ENCODE results near the gene KHSRP.

KHSRP gene

DNA sequence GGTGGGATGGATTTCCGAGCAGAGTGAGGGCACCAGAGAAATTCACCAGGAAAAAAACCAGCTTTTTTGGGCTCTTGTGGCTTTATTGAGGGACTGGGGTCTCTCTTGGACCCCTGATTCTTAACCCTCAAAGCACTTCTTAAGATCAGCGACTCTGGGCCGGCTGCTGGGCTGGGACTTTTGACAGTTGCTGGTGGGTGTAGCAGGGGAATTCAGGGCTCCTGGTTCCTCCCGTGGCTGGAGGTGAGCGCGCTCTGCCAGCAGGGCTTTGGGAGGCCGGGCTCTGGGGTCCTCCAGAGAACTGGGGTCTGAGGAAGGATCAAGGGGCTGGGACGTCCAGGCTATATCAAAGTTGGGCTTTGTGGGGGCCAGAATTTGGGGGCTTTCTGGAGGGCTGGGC, 42.8 kb upstream of the KHSRP start:
- DNase-seq (ENCODE audit: low read depth): no peak
- TF ChIP-seq POLR2A (IDR thresholded peaks at IDR 0.05; ENCODE audit: extremely low read depth, insufficient read length) (no peak), MYC (IDR thresholded peaks at IDR 0.05; ENCODE audit: low read depth, low read length) (no peak)
- TF ChIP-seq, protein P1, sequence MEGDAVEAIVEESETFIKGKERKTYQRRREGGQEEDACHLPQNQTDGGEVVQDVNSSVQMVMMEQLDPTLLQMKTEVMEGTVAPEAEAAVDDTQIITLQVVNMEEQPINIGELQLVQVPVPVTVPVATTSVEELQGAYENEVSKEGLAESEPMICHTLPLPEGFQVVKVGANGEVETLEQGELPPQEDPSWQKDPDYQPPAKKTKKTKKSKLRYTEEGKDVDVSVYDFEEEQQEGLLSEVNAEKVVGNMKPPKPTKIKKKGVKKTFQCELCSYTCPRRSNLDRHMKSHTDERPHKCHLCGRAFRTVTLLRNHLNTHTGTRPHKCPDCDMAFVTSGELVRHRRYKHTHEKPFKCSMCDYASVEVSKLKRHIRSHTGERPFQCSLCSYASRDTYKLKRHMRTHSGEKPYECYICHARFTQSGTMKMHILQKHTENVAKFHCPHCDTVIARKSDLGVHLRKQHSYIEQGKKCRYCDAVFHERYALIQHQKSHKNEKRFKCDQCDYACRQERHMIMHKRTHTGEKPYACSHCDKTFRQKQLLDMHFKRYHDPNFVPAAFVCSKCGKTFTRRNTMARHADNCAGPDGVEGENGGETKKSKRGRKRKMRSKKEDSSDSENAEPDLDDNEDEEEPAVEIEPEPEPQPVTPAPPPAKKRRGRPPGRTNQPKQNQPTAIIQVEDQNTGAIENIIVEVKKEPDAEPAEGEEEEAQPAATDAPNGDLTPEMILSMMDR (IDR thresholded peaks at IDR 0.05; ENCODE audit: low read depth, low read length): no peak
- TF ChIP-seq, protein P2, sequence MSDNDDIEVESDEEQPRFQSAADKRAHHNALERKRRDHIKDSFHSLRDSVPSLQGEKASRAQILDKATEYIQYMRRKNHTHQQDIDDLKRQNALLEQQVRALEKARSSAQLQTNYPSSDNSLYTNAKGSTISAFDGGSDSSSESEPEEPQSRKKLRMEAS (IDR thresholded peaks at IDR 0.05; ENCODE audit: low read depth, low read length): no peak
- H3K4me3 ChIP-seq (ENCODE audit: low read depth, low read length): no peak overlapping the region

DNA sequence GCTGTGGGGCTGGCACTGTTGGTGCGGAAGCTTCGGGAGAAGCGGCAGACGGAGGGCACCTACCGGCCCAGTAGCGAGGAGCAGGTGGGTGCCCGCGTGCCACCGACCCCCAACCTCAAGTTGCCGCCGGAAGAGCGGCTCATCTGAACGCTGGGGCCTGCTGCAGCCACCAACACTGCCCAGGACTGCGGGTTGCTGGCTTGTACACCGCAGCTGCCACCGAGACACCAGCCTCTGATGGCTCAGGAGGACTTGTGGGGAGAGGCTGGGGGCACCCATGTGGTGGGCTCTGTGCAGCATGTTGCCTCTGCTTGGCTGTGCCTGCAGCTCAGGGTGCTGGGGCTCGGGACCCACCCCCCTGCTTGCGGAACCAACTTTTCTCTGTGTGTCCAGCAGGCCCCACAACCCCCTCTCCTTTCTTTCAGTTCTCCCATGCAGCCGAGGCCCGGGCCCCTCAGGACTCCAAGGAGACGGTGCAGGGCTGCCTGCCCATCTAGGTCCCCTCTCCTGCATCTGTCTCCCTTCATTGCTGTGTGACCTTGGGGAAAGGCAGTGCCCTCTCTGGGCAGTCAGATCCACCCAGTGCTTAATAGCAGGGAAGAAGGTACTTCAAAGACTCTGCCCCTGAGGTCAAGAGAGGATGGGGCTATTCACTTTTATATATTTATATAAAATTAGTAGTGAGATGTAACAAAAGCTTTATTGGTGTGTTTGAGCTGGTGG, 42.1 kb upstream of the KHSRP start:
- TF ChIP-seq, protein P1 (IDR thresholded peaks at IDR 0.05; ENCODE audit: low read depth, low read length): no peak
- TF ChIP-seq, protein P2 (IDR thresholded peaks at IDR 0.05; ENCODE audit: low read depth, low read length): no peak
- TF ChIP-seq MYC (IDR thresholded peaks at IDR 0.05; ENCODE audit: low read depth, low read length): no peak
- no peak for TF ChIP-seq POLR2A (IDR thresholded peaks at IDR 0.05; ENCODE audit: extremely low read depth, insufficient read length)
- no peak for DNase-seq (ENCODE audit: low read depth)
- H3K4me3 ChIP-seq (ENCODE audit: low read depth, low read length): no peak overlapping the region

DNA sequence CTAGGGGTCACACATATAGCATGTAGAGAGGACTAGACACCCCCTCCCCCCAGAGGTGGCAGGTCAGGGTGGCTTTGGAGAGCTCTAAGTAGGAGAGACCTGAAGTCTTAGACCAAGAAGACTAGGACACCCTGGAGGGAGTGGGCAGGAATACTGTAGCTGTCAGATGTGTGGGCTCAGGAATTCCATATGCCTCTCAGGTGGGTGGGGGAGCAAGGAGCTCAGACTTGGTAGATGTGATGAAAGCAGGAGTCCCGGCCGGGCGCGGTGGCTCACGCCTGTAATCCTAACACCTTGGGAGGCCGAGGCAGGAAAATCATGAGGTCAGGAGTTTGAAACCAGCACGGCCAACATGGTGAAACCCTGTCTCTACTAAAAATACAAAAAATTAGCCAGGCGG, 41.1 kb upstream of the KHSRP start:
- TF ChIP-seq, protein P1 (IDR thresholded peaks at IDR 0.05; ENCODE audit: low read depth, low read length): no peak
- TF ChIP-seq, protein P2 (IDR thresholded peaks at IDR 0.05; ENCODE audit: low read depth, low read length): no peak
- TF ChIP-seq POLR2A (IDR thresholded peaks at IDR 0.05; ENCODE audit: extremely low read depth, insufficient read length): no peak
- no peak for TF ChIP-seq MYC (IDR thresholded peaks at IDR 0.05; ENCODE audit: low read depth, low read length)
- no peak for DNase-seq (ENCODE audit: low read depth)
- no peak overlapping the region for H3K4me3 ChIP-seq (ENCODE audit: low read depth, low read length)

DNA sequence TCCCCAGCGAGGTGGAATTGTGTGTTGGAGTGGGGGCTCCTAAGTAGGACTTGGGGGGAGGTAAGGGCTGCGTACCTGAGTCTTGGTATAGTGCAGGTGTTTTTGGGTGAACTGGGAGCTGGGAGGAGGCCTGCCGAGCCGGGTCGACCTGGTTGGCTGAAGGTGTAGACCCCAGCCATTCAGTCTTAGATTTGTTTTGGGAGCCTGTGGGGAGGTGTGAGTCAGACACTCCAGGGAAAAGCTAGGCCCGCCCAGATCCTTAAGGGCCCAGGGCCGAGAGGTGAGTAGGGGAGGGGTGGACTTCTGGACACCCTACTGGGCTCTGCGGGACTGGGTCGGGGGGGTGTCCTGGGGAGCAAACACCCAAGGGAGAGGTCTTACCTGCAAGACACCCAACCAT, 40.4 kb upstream of the KHSRP start:
- no peak for DNase-seq (ENCODE audit: low read depth)
- TF ChIP-seq MYC (IDR thresholded peaks at IDR 0.05; ENCODE audit: low read depth, low read length) (no peak), POLR2A (IDR thresholded peaks at IDR 0.05; ENCODE audit: extremely low read depth, insufficient read length) (no peak)
- TF ChIP-seq, protein P1 (IDR thresholded peaks at IDR 0.05; ENCODE audit: low read depth, low read length): no peak
- TF ChIP-seq, protein P2 (IDR thresholded peaks at IDR 0.05; ENCODE audit: low read depth, low read length): no peak
- no peak overlapping the region for H3K4me3 ChIP-seq (ENCODE audit: low read depth, low read length)

DNA sequence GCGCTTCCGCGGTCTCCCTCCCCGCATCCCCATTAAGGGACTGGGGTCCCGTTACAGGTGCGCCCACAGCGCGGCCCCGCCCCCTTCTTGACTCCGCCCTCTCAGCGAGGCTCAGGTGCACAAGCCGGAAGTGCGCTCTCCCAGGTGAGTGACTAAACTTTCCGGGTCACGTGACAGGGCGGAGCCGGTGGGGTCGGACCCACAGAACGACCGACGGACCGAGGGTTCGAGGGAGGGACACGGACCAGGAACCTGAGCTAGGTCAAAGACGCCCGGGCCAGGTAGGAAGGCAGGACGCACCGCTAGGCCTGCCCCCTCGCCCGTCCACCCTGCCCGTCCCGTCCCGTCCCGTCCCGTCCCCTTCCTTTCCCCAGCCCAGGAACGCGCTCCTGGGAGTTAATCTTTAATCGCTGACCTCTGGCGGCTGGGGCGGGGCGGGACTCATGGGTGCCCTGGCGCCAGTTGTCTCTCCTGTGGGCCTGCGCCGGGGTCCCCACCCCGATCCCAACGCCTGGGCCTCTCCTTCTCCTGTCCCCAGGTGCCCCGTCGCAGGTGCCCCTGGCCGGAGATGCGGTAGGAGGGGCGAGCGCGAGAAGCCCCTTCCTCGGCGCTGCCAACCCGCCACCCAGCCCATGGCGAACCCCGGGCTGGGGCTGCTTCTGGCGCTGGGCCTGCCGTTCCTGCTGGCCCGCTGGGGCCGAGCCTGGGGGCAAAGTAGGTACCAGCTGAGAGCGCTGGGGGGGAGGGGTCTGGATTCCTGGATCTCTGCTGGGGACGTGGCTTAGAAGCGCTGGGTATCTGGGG, 39.7 kb upstream of the KHSRP start, which contains the start of gene CRB3:
Gene CRB3, plus strand, starts transcription at position 202 of the 804 bp plus-strand sequence. Its CDS starts 431 bp downstream, at position 633.
- TF ChIP-seq, protein P1 (IDR thresholded peaks at IDR 0.05; ENCODE audit: low read depth, low read length): no peak
- TF ChIP-seq MYC (IDR thresholded peaks at IDR 0.05; ENCODE audit: low read depth, low read length): no peak
- TF ChIP-seq POLR2A (IDR thresholded peaks at IDR 0.05; ENCODE audit: extremely low read depth, insufficient read length): no peak
- TF ChIP-seq, protein P2 (IDR thresholded peaks at IDR 0.05; ENCODE audit: low read depth, low read length): no peak
- no peak for DNase-seq (ENCODE audit: low read depth)
- H3K4me3 ChIP-seq (ENCODE audit: low read depth, low read length): no peak within 1 kb of the TSS
